K562 (cell line): Measurements from ENCODE around the gene DIP2B. TPM values are rescaled to one million over a fixed set of nuclear protein-coding genes. Genes with fewer than 3 reads are reported as not detected.

ENCODE experiments used
- ATAC-seq: fragments of 200-7000 bp; cut with Tn5 transposase; 3 replicates; pipeline ENCODE4 v1.9.1; 2020; ENCODE audit warnings: moderate library complexity
- BruUV-seq: library from RNA; stranded (reverse); fragments of 400-500 nt; replicated peaks from 2 replicates; lab custom pipeline; 2021; lab: Mats Ljungman, UMichigan
- CTCF ChIA-PET: fragments of 300-600 bp; formaldehyde crosslinking; extraction: SDS; loops from one replicate; lab custom pipeline; 2021; ENCODE audit warnings: low intra/inter-chr PET ratio; lab: Yijun Ruan, JAX
- POLR2A ChIA-PET: fragments of 300-600, 350-650 bp; sonication (Branson Sonifier 250); formaldehyde crosslinking; extraction: SDS; loops from one replicate; lab custom pipeline; 2021; ENCODE audit warnings: antibody characterized with exemption, inconsistent platforms; lab: Yijun Ruan, JAX
- DNase-seq, 4 experiments: peaks; one replicate each; pipeline versions ENCODE4 v3.0.0 to v3.0.0-alpha.2; 2011 to 2018; ENCODE audit warnings: low spot score in 3 of 4, mixed read lengths in 3 of 4; ENCODE audit errors: extremely low read depth in 1 of 4
- FAIRE-seq: peaks from 2 replicates; lab custom pipeline; 2011; peaks lifted over from hg19 to GRCh38; lab: Jason Lieb, UNC
- H2AFZ ChIP-seq: 2 replicates; pipeline ENCODE4 v1.6.0; 2011; ENCODE audit warnings: low read depth, low read length, control low read depth, inconsistent platforms
- H3K27ac ChIP-seq: fragments of 200-600 bp; 3 replicates; pipeline ENCODE4 v1.8.0; 2011; ENCODE audit warnings: low read depth, mild to moderate bottlenecking, control low read depth, inconsistent platforms, low read length, moderate library complexity, mixed read lengths; ENCODE audit errors: extremely low read depth
- H3K27me3 ChIP-seq, 2 experiments: fragments of 300-600 bp in 1 of 2; 2 replicates in 1 of 2; 3 replicates in 1 of 2; pipeline versions ENCODE4 v1.6.0 to v1.8.0; 2011; ENCODE audit warnings: inconsistent platforms in 2 of 2, low read length in 2 of 2, mild to moderate bottlenecking in 1 of 2, mixed read lengths in 1 of 2, moderate library complexity in 1 of 2; ENCODE audit not compliant: control insufficient read depth in 2 of 2, insufficient read depth in 2 of 2
- H3K36me3 ChIP-seq: fragments of 300-600 bp; 3 replicates; pipeline ENCODE4 v1.8.0; 2011; ENCODE audit warnings: mild to moderate bottlenecking, low read length, inconsistent platforms; ENCODE audit not compliant: control insufficient read depth, insufficient read depth
- H3K4me1 ChIP-seq, 2 experiments: fragments of 200-600 bp in 1 of 2; replicated peaks in 1 of 2; 2 replicates in 1 of 2; 3 replicates in 1 of 2; pipeline versions ENCODE4 v1.5.1 to v1.8.0; 2011; ENCODE audit warnings: inconsistent platforms in 2 of 2, low read length in 2 of 2, mild to moderate bottlenecking in 1 of 2, mixed read lengths in 1 of 2, moderate library complexity in 1 of 2; ENCODE audit not compliant: control insufficient read depth in 2 of 2, insufficient read depth in 2 of 2
- H3K4me2 ChIP-seq: 2 replicates; pipeline ENCODE4 v1.6.1; 2011; ENCODE audit warnings: low read length, control low read depth, inconsistent platforms, mixed read lengths; ENCODE audit not compliant: insufficient read depth
- H3K4me3 ChIP-seq: fragments of 200-600 bp; sonication (generic), shearing (Covaris generic); 2 replicates; pipeline ENCODE4 v1.5.1; 2016; ENCODE audit warnings: control low read depth, inconsistent platforms
- H3K79me2 ChIP-seq: fragments of 200-600 bp; 3 replicates; pipeline ENCODE4 v1.8.0; 2011; ENCODE audit warnings: low read length, inconsistent platforms; ENCODE audit not compliant: control insufficient read depth, insufficient read depth
- H3K9ac ChIP-seq, 2 experiments: 2 replicates each; pipeline versions ENCODE4 v1.6.0 to v1.6.1; 2011; ENCODE audit warnings: low read depth in 2 of 2, low read length in 2 of 2, control low read depth in 1 of 2, inconsistent platforms in 1 of 2, mild to moderate bottlenecking in 1 of 2, mixed read lengths in 1 of 2; ENCODE audit not compliant: insufficient read depth in 1 of 2
- H3K9me1 ChIP-seq: one replicate; pipeline ENCODE4 v1.6.0; 2011; ENCODE audit warnings: inconsistent platforms, mild to moderate bottlenecking, low read length, moderate library complexity; ENCODE audit not compliant: control insufficient read depth, insufficient read depth
- H3K9me3 ChIP-seq: replicated peaks from 2 replicates; pipeline ENCODE4 v1.5.1; 2011; ENCODE audit warnings: low read depth, low read length, inconsistent platforms; ENCODE audit not compliant: control insufficient read depth, insufficient read depth
- H4K20me1 ChIP-seq: replicated peaks from 2 replicates; pipeline ENCODE4 v1.6.1; 2011; ENCODE audit warnings: low read length, inconsistent platforms, mixed read lengths; ENCODE audit not compliant: control insufficient read depth, insufficient read depth
- JUND ChIP-seq, 2 experiments: IDR thresholded peaks; 2 replicates in 1 of 2; 3 replicates in 1 of 2; pipeline ENCODE4 v1.6.1; 2011; ENCODE audit warnings: borderline replicate concordance in 2 of 2, low read depth in 2 of 2, low read length in 2 of 2, improper control_type of control experiment in 1 of 2, missing biosample characterization in 1 of 2, missing genetic modification characterization in 1 of 2, missing genetic modification reagents in 1 of 2
- RBM22 ChIP-seq: fragments of 200-400 bp; formaldehyde crosslinking; IDR thresholded peaks from 2 replicates; pipeline ENCODE4 v1.6.1; 2018; ENCODE audit warnings: low read length, low read depth; ENCODE audit not compliant: poor library complexity, severe bottlenecking
- ZNF175 ChIP-seq: fragments of 200-800 bp; sonication (Bioruptor generic); IDR thresholded peaks from 2 replicates; pipeline ENCODE4 v1.6.1; 2016; ENCODE audit warnings: low read depth, mild to moderate bottlenecking, missing genetic modification characterization, missing compliant biosample characterization
- WGBS: fragments of 100-300 bp; shearing (Covaris generic); methylation state at CpG from one replicate; pipeline ENCODE4 v1.1.6; 2016; ENCODE audit warnings: low coverage, mixed read lengths; ENCODE audit not compliant: insufficient coverage; ENCODE audit errors: missing lambda C conversion rate; 5-methylcytosine and 5-hydroxymethylcytosine counted together
- in situ Hi-C: fragments of 300-500 bp; cut with MboI; formaldehyde crosslinking; loops from 4 replicates; pipeline ENCODE4 v1.15.0; 2018; ENCODE audit warnings: inconsistent platforms, mixed read lengths
- intact Hi-C: fragments of 100-400 bp; cut with micrococcal nuclease; formaldehyde crosslinking; loops from 2 replicates; pipeline ENCODE4 v1.14.2; 2022
- polyA plus RNA-seq, 8 experiments: library from polyadenylated mRNA; depleted of rRNA in 4 of 8; stranded (reverse) in 5 of 8; unstranded in 3 of 8; fragments of >200 nt; fragmentation: Nextera tagmentation in 2 of 8; fragmentation: Illumina TruSeq in 1 of 8; extraction: Ambion mirVana in 2 of 8; extraction: Trizol in 1 of 8; gene quantifications; 2 replicates each; pipeline versions ENCODE4 v1.2.1 to v1.2.3, GENCODE V29; 2011 to 2014; ENCODE audit warnings: inconsistent platforms in 1 of 8, missing spikeins in 1 of 8
- total RNA-seq, 7 experiments: library from RNA; depleted of rRNA in 6 of 7; stranded (reverse); fragments of >200 nt in 6 of 7; fragmentation: Illumina TruSeq in 2 of 7; extraction: Trizol in 2 of 7; gene quantifications; 2 replicates each; pipeline versions ENCODE4 v1.2.1 to v1.2.3, GENCODE V29; 2011 to 2021; ENCODE audit warnings: low replicate concordance in 1 of 7
- TF ChIP-seq, protein P1 (sequence below), 2 experiments: fragments of 450-650 bp in 1 of 2; sonication (generic) in 1 of 2; formaldehyde crosslinking in 1 of 2; IDR thresholded peaks in 1 of 2; conservative IDR thresholded peaks in 1 of 2; 2 replicates each; pipeline versions ENCODE4 v1.6.1 to v1.8.1; 2016 to 2023; ENCODE audit warnings: mild to moderate bottlenecking in 2 of 2, moderate library complexity in 2 of 2, inconsistent platforms in 1 of 2, missing genetic modification reagents in 1 of 2

DIP2B gene
- total and polyA plus RNA-seq, 9 of the 15 experiments (the other 6 are each of a cell fraction or from before 2014, with no cell fraction given) = 4.6 to 26.1 (median 18.8) TPM

DNA sequence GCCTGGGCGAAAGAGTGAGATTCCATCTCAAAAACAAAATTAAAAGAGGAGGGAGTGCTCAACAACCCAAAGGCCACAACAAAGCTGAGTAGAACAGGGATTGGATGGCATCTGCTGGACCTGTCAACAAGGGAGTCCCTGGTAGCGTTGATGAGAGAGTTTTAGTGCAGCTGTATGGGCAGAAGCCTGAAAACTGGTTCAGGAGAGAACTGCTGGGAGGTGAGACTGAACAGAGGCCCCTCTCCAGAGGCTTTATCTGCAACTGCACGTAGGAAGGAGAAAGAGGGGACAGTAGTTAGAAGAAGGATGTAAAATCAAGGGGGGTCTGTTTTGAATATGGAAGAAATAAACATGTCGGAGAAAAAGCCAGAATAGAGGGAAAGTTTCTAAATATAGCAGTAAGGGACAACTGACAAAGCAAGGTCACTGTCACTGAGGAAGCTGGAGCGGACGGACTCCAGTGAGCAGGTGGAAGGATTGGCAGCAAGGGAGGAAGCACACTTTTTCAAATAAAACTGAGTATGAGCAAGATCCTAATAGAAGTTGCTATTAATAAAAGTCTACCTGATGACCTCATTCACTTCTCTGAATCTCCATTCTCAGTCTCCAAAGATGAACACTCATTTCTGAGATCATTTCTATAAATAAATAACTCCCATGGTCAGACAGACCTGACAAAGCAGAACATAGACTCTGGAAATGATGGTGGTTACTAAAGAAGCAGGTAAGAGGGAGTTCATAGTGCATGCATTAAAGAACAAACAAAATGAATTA lies 247.3 kb downstream of the DIP2B start:
- TF ChIP-seq ZNF175 (CRISPR knock-in tag) (no peak), RBM22 (no peak), JUND (IDR thresholded peaks at IDR 0.05; ENCODE audit: borderline replicate concordance, low read depth, low read length) (no peak), JUND (tag; IDR thresholded peaks at IDR 0.05; ENCODE audit: borderline replicate concordance, low read depth, low read length) (peak; percentile 22; the same call in 1 of the 3 replicates)
- TF ChIP-seq, protein P1, sequence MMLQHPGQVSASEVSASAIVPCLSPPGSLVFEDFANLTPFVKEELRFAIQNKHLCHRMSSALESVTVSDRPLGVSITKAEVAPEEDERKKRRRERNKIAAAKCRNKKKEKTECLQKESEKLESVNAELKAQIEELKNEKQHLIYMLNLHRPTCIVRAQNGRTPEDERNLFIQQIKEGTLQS (IDR thresholded peaks at IDR 0.05) = peak; percentile 74
- TF ChIP-seq, protein P1 (CRISPR knock-in tag; conservative IDR thresholded peaks at IDR 0.05) = no peak
- whole genome bisulfite sequencing = 73% methylated on average over 6 of the region's 6 CpGs
- no peaks in the 10 kb centered on the region for H3K9me3 ChIP-seq
- no peak for FAIRE-seq
- no peaks in the 10 kb centered on the region for H3K27me3 ChIP-seq
- ChIA-PET POLR2A (interaction anchor here (3.9 kb wide), 1 partner anchor 11 kb away, joined by 15 read pairs; the partner anchor contains the start of gene ATF1), CTCF (no interaction called here)
- BruUV-seq = no TSS peak
- in situ Hi-C loops (no loop called here), intact Hi-C loops (no loop called here)
- H3K4me2 ChIP-seq = no peak overlapping the region
- no peaks in the 10 kb centered on the region for H3K79me2 ChIP-seq
- H3K4me3 ChIP-seq = no peak overlapping the region
- H3K9me1 ChIP-seq = no peaks in the 10 kb centered on the region
- DNase-seq = peak in 1 of 4 experiments; percentile 4
- H3K4me1 ChIP-seq = peaks cover 0 to 20% of the 10 kb centered on the region in 2 experiments; a peak in 4 of 5 replicates
- H3K9ac ChIP-seq = no peak overlapping the region; a peak in 1 of 4 replicates
- H3K36me3 ChIP-seq = peaks cover 13% of the 10 kb centered on the region; the same call in 2 of the 3 replicates
- no peak; the same call in 2 of the 3 replicates for ATAC-seq
- H3K27ac ChIP-seq = no peak overlapping the region
- no peak overlapping the region for H2AFZ ChIP-seq
- H4K20me1 ChIP-seq = no peaks in the 10 kb centered on the region
